Measurements from ENCODE around the gene TRMT5. TPM values are rescaled to one million over a fixed set of nuclear protein-coding genes. Genes with fewer than 3 reads are reported as not detected.

TRMT5 gene
- total RNA-seq, 2 experiments from 2014 or later = 7.0 to 14.5 TPM

GRCh38 chr14:60971271-60971670 is 9.6 kb downstream of the TRMT5 start:
- ChIA-PET POLR2A (interaction anchor here (0.6 kb wide), 1 partner anchor 743 kb away, joined by 3 read pairs; no protein-coding TSS in a partner anchor), CTCF (ENCODE audit: unreplicated experiment) (no interaction called here)
- TF ChIP-seq EZH2phosphoT487 (IDR thresholded peaks at IDR 0.05; ENCODE audit: borderline replicate concordance, low read depth, low read length) (no peak), CTCF (conservative IDR thresholded peaks at IDR 0.05; ENCODE audit: low read length) (no peak)
- no peak for DNase-seq (ENCODE audit: low spot score)
- BruUV-seq (replicated peaks) = no TSS peak
- Histone ChIP-seq H4K20me1 (ENCODE audit: insufficient read depth, low read length) (no peaks in the 10 kb centered on the region), H3K9me3 (ENCODE audit: low read length) (no peaks in the 10 kb centered on the region), H3K4me3 (ENCODE audit: low read depth, low read length, poor library complexity, severe bottlenecking) (no peak overlapping the region), H2AFZ (ENCODE audit: low read length) (no peak overlapping the region), H3K4me2 (ENCODE audit: low read length) (no peak overlapping the region), H3K4me1 (ENCODE audit: insufficient read depth, low read length, poor library complexity, severe bottlenecking) (peaks cover 4% of the 10 kb centered on the region), H3K9me2 (ENCODE audit: insufficient read depth, low read length) (no peaks in the 10 kb centered on the region), H3K27ac (ENCODE audit: low read depth, low read length, poor library complexity, severe bottlenecking) (no peak overlapping the region), H3K36me3 (ENCODE audit: insufficient read depth, low read length) (peaks cover 40% of the 10 kb centered on the region), H3K79me2 (ENCODE audit: insufficient read depth, low read depth, low read length) (no peaks in the 10 kb centered on the region)
- intact Hi-C loops (cut with micrococcal nuclease; ENCODE audit: unreplicated experiment) = no loop called here

GRCh38 chr14:60970146-60970545 is 10.7 kb downstream of the TRMT5 start:
- Histone ChIP-seq H3K27ac (ENCODE audit: low read depth, low read length, poor library complexity, severe bottlenecking) (no peak overlapping the region), H3K79me2 (ENCODE audit: insufficient read depth, low read depth, low read length) (no peaks in the 10 kb centered on the region), H3K4me3 (ENCODE audit: low read depth, low read length, poor library complexity, severe bottlenecking) (no peak overlapping the region), H3K4me2 (ENCODE audit: low read length) (no peak overlapping the region), H4K20me1 (ENCODE audit: insufficient read depth, low read length) (no peaks in the 10 kb centered on the region), H3K4me1 (ENCODE audit: insufficient read depth, low read length, poor library complexity, severe bottlenecking) (peaks cover 4% of the 10 kb centered on the region), H2AFZ (ENCODE audit: low read length) (no peak overlapping the region), H3K36me3 (ENCODE audit: insufficient read depth, low read length) (peaks cover 29% of the 10 kb centered on the region), H3K9me2 (ENCODE audit: insufficient read depth, low read length) (no peaks in the 10 kb centered on the region), H3K9me3 (ENCODE audit: low read length) (no peaks in the 10 kb centered on the region)
- TF ChIP-seq EZH2phosphoT487 (IDR thresholded peaks at IDR 0.05; ENCODE audit: borderline replicate concordance, low read depth, low read length) (no peak), CTCF (conservative IDR thresholded peaks at IDR 0.05; ENCODE audit: low read length) (no peak)
- ChIA-PET CTCF (ENCODE audit: unreplicated experiment) (no interaction called here), POLR2A (no interaction called here)
- DNase-seq (ENCODE audit: low spot score) = no peak
- intact Hi-C loops (cut with micrococcal nuclease; ENCODE audit: unreplicated experiment) = no loop called here
- BruUV-seq (replicated peaks) = no TSS peak

- TF ChIP-seq EZH2phosphoT487 (IDR thresholded peaks at IDR 0.05; ENCODE audit: borderline replicate concordance, low read depth, low read length) (no peak), CTCF (conservative IDR thresholded peaks at IDR 0.05; ENCODE audit: low read length) (no peak)
- Histone ChIP-seq H3K4me2 (ENCODE audit: low read length) (no peak overlapping the region), H3K9me3 (ENCODE audit: low read length) (no peaks in the 10 kb centered on the region), H3K4me1 (ENCODE audit: insufficient read depth, low read length, poor library complexity, severe bottlenecking) (peaks cover 4% of the 10 kb centered on the region), H3K9me2 (ENCODE audit: insufficient read depth, low read length) (no peaks in the 10 kb centered on the region), H3K27ac (ENCODE audit: low read depth, low read length, poor library complexity, severe bottlenecking) (no peak overlapping the region), H3K36me3 (ENCODE audit: insufficient read depth, low read length) (peaks cover 20% of the 10 kb centered on the region), H3K79me2 (ENCODE audit: insufficient read depth, low read depth, low read length) (no peaks in the 10 kb centered on the region), H3K4me3 (ENCODE audit: low read depth, low read length, poor library complexity, severe bottlenecking) (no peak overlapping the region), H4K20me1 (ENCODE audit: insufficient read depth, low read length) (no peaks in the 10 kb centered on the region), H2AFZ (ENCODE audit: low read length) (no peak overlapping the region)
- intact Hi-C loops (cut with micrococcal nuclease; ENCODE audit: unreplicated experiment) = no loop called here
- BruUV-seq (replicated peaks) = no TSS peak
- no peak for DNase-seq (ENCODE audit: low spot score)
- POLR2A ChIA-PET = interaction anchor here (0.7 to 1.3 kb wide), 4 partner anchors 11 to 230 kb away, joined by 3 to 7 read pairs (median 4); no protein-coding TSS in a partner anchor
- CTCF ChIA-PET (ENCODE audit: unreplicated experiment) = no interaction called here
Measured at GRCh38 chr14:60968671-60969070, 12.2 kb downstream of the TRMT5 start.
